Measurements from ENCODE around the gene CAVIN1.
"Not testable (repeated sequence)": the region's sequence is repeated elsewhere in the genome, so short reads cannot be mapped to it uniquely, and the experiment has no call there.

The CAVIN1 gene

GRCh38 chr17:42404326-42405055, 18.6 kb downstream of the CAVIN1 start:
- no peak for DNase-seq

- peak in 1 of 2 experiments; percentile 35 for DNase-seq
Observed at GRCh38 chr17:42403150-42403549, 19.9 kb downstream of the CAVIN1 start.

- no peak for DNase-seq
Observed at GRCh38 chr17:42402117-42402516, 20.9 kb downstream of the CAVIN1 start.

DNA sequence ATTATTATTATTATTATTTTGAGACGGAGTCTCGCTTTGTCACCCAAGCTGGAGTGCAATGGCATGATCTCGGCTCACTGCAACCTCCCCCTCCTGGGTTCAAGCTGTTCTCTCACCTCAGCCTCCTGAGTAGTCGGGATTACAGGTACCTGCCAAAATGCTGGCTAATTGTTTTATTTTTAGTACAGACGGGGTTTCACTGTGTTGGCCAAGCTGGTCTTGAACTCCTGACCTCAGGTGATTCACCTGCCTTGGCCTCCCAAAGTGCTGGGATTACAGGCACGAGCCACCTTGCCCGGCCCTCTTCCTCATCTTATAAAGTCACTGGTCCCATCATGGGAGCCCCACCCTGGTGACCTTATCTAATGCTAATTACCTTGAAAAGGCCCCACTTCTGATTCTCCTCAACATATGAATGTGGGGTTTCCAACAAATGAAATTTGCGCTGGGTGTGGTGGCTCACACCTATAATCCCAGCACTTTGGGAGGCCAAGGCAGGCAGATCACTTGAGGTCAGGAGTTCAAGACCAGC, 22.1 kb downstream of the CAVIN1 start:
- DNase-seq = not testable (repeated sequence)

DNA sequence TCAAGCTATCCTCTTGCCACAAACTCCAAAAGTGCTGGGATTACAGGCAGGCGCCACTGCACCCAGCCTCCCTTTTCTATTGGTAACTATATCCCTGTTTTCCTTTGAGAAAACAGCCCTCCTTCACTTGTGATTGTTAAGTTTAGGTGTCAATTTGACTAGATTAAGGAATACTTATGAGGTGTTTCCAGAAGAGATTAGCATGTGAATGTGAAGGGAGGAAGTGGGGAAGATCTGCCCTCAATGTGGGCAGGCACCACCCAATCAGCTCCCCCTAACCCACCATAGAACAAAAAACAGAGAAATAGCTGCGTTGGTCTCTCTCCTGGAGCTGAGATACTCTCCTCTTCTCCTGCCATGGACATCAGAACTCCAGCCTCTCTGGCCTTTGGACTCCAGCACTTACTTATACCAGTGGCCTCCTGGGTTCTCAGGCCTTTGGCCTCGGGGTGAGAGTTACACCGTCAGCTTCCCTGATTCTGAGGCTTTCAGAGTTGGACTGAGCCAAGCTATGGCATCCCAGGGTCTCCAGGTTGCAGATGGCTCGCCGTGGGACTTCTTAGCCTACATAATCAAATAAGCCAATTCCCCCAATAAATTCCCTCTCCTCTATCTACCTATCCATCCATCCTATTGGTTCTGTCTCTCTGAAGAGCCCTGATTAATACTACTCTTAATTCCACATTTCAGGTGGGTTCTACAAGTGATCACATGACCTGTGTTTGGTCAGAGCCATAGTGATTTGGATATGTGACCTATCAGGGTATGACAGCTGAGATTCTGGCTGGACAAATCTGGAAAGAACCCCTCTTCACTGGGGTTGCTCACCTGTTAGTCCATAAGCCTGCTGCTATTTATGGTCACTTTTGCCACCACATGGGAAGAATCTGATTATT, 22.9 kb downstream of the CAVIN1 start:
- DNase-seq = no peak

- DNase-seq = no peak
Observed at GRCh38 chr17:42399121-42399520, 23.9 kb downstream of the CAVIN1 start.

DNA sequence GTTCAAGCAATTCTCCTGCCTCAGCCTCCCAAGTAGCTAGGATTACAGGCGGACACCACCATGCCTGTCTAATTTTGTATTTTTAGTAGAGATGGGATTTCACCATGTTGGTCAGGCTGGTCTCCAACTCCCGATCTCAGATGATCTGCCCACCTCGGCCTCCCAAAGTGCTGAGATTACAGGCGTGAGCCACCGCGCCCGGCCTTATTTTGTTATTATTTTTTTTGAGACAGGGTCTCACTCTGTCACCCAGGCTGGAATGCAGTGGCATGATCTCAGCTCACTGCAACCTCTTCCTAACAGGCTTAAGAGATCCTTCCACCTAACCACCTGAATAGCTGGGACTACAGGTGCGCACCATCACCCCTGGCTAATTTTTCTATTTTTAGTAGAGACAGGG, 27.5 kb downstream of the CAVIN1 start:
- DNase-seq = not testable (repeated sequence)

GRCh38 chr17:42394838-42395237, 28.2 kb downstream of the CAVIN1 start:
- no peak for DNase-seq

- no peak for DNase-seq
Observed at GRCh38 chr17:42392692-42393415, 30.2 kb downstream of the CAVIN1 start.

- not testable (repeated sequence) for DNase-seq
Observed at GRCh38 chr17:42391439-42391838, 31.6 kb downstream of the CAVIN1 start.

GRCh38 chr17:42389899-42390298, 33.2 kb downstream of the CAVIN1 start:
- no peak for DNase-seq

- DNase-seq = peak in 1 of 2 experiments; percentile 60
Observed at GRCh38 chr17:42389135-42389417, 34.0 kb downstream of the CAVIN1 start.

DNA sequence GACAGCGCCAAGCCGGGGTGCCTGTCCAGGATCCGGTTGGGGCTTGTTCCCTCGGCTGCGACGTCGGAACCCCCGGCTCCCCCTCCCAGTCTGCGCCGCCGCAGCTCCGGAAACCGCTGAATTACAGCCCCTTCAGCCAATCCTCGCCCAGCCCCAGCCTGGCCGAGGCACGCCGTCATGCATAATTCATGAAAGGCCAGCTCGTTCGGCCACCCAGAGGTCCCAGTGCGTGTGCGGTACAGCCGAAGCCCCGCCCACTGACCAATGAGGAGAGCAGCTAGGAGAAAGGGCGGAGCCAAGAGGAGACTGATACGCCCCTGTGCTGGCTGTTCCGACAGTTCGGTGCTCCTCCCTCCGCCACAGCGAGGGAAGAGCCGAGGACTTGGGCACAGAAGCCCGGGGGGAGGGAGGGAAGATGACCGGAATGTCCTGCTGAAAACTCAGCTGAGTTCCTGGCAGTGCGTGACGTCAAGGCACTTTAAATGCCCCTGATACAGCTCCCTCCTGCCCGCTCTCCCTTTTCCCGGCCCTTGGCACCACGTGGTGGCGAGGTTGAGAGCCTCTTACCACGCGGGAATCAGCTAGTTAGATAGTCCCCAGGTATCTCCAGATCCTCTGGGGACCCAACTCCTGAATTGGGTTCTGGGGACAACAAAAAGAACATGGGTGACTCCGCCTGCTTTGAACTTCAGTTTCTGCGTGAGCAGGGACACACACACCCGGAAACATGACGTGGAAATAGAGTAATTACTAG, 34.5 kb downstream of the CAVIN1 start, which contains the start of gene STAT3:
STAT3 (minus strand) TSS at position 62 of the 754 bp plus-strand sequence. CDS start 39,926 bp downstream, outside the sequence.
- peak; percentile 99 to 100 for DNase-seq

DNA sequence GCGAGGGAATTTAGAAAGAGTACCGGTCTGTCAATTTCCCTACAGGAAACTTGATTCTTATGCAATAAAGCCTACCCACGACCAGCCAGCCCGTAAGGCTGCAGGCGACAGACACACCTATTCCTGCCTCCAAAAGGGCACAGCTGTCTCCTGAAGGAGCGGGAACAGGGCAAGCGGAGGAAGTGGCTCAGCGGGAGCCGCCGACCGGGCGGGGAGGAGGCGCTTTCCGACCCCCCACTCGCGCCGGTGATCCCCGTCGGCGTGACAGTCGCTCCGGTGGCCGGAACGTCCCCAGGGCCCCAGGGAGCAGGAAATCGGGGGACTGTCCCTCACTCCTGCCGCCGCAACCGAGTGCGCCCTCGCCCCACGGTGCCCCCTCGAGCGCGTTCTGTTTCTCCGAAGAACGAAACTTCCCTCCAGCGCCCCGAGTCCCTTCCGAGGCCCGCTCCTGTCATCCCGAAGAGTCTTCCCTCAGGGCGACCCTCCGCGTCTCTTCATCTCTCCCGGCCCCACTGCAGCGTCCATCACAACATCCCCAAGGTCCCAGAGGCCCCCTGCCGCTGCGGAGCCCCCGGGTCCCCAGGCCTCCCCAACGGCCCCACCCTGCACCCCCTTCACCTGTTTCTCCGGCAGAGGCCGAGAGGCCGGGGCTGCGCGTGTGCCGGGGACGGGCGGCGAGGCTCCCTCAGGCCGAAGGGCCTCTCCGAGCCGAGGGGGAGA, 35.2 kb downstream of the CAVIN1 start:
- DNase-seq = peak; percentile 19 to 60

GRCh38 chr17:42386777-42387657, 36.0 kb downstream of the CAVIN1 start:
- DNase-seq = no peak

- DNase-seq = no peak
Observed at GRCh38 chr17:42381898-42382297, 41.2 kb downstream of the CAVIN1 start.

- no peak for DNase-seq
Observed at GRCh38 chr17:42380935-42381334, 42.1 kb downstream of the CAVIN1 start.

- peak; percentile 57 to 67 for DNase-seq
Observed at GRCh38 chr17:42378959-42379594, 44.0 kb downstream of the CAVIN1 start.

- peak in 1 of 2 experiments; percentile 30 for DNase-seq
Observed at GRCh38 chr17:42378359-42378958, 44.6 kb downstream of the CAVIN1 start.

DNA sequence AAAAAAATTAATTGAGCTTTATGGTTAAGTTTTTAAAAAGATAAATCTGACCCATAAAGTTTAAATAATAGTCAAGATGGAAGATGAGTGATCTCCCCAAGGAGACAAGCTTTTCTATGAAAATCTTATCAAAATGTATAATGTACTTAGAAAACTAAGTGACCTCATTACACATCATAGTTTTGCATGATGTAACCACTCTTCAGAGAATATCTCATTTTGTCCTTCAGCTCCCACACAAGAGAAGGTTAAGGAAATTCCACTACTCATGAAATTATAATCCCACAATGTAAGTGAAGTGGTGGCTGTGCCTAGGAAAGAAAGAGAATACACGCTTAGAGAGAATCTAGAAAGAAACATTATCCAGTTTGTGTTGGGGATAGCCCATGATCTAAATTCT, 49.2 kb downstream of the CAVIN1 start:
- no peak for DNase-seq

All from NCI-H526 (cell line).